HG02885 (cell line): ENCODE measurements around the gene BCAN.

Experiments used
- ATAC-seq: cut with Tn5 transposase; IDR thresholded peaks from one replicate; pipeline ENCODE4 v1.9.1; 2021; ENCODE audit warnings: mild to moderate bottlenecking; ENCODE audit not compliant: unreplicated experiment, poor library complexity

Gene BCAN

DNA sequence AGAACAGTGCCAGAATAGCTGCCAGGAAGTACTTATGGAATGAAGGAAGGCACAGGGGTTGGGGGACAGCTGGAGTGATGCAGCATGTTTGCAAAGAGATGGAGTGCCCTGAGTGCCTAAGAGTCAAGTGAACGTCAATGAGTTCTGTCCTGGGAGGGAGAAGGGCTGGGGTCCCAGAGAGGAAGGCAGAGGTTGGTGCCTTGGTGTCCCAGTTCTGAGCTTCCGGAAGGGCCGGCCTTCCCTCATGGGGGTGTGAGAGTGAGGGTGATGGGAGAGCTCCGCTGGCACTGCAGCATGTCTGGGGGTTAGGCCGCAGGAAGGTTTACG is 17.7 kb downstream of the BCAN start:
- no peak for ATAC-seq

- peak; percentile 69 for ATAC-seq
Observed at GRCh38 chr1:156659988-156660751, 18.3 kb downstream of the BCAN start.

DNA sequence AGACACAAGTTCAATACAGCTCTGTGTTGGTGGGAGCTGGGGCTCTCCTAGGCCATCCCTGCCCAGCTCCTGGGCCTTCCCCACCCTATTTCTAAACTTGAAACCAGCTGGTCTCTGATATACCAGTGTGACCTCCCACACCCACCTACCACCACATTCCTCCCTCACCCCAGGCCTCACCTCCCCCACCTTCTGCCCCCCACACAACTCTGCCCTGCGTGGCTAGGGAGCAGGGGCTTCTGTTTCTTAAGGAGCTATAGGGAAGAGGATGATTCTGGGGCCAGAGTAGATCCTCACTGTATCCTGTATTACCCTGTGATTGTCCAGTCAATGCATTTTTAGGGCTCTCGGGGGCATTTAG is 18.8 kb downstream of the BCAN start:
- no peak for ATAC-seq

GRCh38 chr1:156662005-156662799 is 20.3 kb downstream of the BCAN start:
- ATAC-seq, result no peak

DNA sequence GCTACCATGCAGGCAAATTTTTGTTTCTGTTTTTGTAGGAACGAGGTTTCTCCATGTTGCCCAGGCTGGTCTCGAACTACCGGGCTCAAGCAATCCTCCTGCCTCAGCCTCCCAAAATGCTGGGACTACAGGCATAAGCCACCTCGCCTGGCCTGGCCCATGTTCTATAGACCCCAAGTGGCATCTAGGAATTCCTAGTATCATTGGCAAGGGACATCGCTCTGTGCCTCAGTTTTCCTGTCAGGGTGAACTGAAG is 20.8 kb downstream of the BCAN start:
- ATAC-seq, result no peak

DNA sequence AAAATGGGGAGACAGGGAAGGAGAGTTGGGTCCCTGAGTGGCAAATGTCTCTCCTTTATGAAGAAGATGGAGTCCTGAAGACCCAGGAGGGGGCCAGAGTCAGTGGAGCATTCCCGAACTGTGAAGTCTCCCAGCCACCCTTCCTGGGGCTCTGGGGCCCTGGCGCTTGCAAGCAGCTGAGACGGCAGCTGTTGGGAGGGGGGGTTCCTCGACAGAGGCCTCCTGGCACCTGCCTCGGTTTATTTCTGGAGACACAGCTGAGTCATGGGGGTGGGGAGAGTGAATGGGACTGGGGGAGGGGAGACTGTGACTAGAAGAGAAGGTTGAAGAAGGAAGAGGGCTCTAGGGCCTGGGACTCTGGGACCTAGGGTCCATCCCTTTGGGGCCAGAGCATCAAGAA is 21.3 kb downstream of the BCAN start:
- ATAC-seq, result no peak

DNA sequence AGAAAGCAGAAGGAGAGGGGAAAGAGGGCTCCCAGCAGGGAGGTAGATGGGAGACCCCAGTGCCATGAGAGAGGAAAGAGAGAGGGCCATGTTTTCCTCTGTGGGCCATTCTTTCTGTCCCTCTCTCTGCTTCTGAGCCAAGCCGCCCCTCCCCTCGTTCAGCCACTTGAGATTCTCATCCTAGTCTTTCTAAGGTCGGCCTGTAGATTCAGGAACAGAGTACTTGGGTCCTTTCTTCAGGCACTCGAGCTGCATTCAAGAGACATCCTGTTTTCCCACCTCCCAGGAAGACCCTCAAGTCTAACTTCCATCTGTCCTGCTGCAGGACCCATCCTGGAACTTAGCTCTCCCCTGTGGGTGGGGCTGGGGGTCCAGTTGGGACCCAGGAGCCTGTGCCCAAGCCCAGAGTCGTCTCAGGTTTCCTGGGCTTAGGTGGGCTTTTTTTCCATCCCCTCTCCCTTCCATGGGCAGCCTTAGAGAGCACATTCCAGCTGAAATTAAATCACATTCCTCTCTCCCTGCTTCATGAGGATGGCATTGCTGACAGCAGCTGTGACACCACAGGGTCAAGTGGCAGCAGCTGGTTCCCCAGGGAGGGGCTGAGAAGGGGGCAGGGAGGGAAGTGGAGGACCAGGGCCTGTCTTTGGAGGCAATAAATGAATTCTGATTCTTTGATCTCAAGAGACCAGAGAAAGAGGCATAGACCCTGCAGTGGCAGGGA is 22.3 kb downstream of the BCAN start:
- no peak for ATAC-seq

DNA sequence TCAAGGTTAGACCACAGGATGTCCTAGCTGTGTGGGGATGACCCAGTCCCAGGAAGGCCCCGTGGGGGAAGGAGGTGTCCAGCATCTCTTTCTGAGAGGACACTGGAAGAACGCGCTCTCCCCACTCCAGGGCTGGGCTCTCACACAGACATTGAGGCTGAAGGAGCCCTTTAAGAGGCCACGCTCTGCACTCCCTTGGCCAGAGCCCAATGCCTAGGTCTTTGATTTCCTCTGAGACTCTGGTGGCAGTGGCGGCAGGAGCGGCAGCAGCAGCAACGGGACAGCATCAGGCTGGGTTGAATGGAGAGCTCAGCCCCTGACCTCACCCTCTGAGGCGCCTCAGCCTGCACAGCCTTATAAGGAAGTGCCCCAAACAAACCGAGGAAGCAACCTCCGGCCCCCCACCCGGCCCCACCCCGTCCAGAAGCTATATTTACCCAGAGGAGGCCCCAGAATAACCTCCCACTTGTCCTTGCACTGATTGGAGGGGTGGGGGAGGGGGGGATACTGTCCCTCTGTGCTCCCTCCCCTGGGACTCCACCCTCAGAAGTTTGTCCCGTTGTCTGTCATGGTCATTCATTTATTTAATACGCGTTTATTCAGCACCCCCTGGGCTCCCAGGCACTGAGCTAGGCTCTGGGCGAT is 23.0 kb downstream of the BCAN start:
- ATAC-seq, result peak; percentile 48

DNA sequence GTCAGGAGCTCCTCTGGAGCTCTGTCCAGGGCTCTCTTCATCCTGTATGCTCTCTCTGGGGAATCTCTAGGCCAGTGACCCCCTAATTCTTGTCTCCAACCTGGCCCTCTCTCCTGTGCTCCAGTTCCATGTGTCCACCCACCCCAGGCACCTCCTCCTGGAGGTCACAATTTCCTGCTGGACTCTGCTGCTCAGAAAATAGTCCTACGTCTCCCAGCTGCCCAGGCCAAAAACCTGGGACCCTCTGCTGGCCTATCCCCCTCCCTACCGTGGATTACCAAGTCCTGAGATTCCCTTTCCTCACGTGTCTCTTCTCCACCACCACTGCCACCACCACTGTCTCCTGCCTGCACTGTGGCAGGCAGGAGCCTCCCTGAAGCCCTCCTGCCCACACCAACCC is 23.6 kb downstream of the BCAN start:
- ATAC-seq, result no peak

- no peak for ATAC-seq
Observed at GRCh38 chr1:156666862-156667609, 25.1 kb downstream of the BCAN start.

GRCh38 chr1:156667610-156667967 is 25.7 kb downstream of the BCAN start:
- no peak for ATAC-seq

- ATAC-seq, result no peak
Observed at GRCh38 chr1:156667968-156668709, 26.2 kb downstream of the BCAN start.

GRCh38 chr1:156668801-156669637 is 27.1 kb downstream of the BCAN start:
- ATAC-seq, result no peak

DNA sequence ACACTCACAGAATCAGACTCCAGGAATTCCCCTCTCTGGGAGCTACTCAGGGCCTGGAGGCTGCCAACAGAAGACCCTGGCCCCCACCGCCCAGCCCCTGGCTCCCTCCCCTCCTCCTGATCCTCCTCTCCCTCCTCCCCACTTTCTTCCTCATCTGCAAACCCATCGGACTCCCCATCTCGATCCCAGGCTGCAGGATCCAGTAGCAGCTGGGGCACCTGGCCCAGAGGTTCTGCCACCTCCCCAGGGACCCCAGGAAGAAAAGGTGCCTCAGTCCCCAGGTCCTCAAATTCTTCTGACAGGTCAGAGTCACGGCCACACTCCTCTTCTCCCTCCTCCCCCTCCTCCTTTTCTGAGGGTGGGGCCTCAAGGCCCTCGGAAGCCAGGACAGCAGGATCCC is 27.9 kb downstream of the BCAN start:
- no peak for ATAC-seq

GRCh38 chr1:156670359-156670758 is 28.4 kb downstream of the BCAN start:
- no peak for ATAC-seq

- ATAC-seq, result no peak
Observed at GRCh38 chr1:156670791-156671190, 28.9 kb downstream of the BCAN start.

GRCh38 chr1:156671804-156672203 is 29.9 kb downstream of the BCAN start:
- ATAC-seq, result no peak

GRCh38 chr1:156673387-156674121 is 31.6 kb downstream of the BCAN start:
- ATAC-seq, result no peak
